Activated gamma-delta T cell (primary cell): ENCODE measurements around the gene PCDHGC5.

Experiments used
- DNase-seq: peaks from one replicate; lab custom pipeline; 2025; lab: John Stamatoyannopoulos, UW

PCDHGC5 gene

DNA sequence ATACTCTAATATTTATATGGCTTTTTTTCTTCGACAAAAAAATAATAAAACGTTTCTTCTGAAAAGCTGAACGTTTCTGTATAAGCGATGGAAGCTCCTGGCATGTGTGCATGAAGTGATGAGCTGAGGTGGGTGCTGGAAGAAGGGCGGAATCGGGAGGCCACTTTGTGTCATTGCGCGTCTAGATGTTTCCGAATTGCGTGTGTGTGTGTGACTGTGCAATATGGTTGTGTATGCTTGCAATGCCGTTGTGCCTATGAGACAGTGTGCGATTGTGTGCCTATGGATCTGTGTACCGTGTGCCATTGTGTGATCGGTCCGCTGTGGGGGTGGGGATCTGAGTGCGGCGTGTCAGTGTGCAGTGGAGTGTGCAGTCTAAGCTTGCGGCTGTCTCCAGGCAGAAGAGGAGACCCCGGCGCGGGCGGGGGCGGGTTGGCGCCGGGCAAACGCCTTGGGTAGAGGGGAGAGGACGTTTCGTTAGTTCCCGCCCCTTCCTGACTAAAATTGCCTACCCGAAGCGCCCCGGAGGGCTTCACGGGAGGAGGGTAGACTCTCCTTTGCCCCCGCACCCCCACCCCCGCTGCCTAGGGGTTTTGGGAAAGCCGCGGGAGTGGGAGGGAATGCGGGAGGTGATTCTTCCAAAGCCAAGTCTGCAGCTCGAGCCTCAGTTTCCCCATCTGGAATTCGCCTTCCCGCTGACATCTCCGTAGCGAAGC lies 24.2 kb downstream of the PCDHGC5 start:
- DNase-seq = no peak

- DNase-seq = peak; percentile 20
Measured at GRCh38 chr5:141513627-141514329, 24.9 kb downstream of the PCDHGC5 start.

- no peak for DNase-seq
Measured at GRCh38 chr5:141514330-141515133, 25.7 kb downstream of the PCDHGC5 start.

- DNase-seq = no peak
Measured at GRCh38 chr5:141515141-141515540, 26.3 kb downstream of the PCDHGC5 start.

GRCh38 chr5:141515946-141516671 lies 27.2 kb downstream of the PCDHGC5 start:
- DNase-seq = no peak

- no peak for DNase-seq
Measured at GRCh38 chr5:141516672-141517025, 27.8 kb downstream of the PCDHGC5 start.

DNA sequence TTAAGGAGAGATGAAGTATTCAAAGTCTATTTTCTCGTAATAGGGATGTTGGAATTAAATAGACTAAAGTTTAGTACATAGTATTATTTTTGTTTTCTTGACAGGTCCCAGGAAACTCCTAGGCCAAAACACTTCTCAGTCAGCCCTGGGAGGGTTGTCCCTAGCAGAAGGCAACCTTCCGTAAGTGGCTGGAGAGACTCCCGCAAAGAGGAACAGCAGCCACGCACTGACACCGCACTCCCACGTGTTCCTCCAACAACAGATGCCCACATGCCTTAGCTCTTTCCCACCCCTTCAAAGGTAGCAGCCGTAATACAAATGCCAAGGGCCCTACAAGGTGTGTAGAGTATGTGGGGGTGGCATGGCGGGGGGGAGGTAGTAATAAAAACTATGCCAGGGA lies 28.4 kb downstream of the PCDHGC5 start:
- no peak for DNase-seq

DNA sequence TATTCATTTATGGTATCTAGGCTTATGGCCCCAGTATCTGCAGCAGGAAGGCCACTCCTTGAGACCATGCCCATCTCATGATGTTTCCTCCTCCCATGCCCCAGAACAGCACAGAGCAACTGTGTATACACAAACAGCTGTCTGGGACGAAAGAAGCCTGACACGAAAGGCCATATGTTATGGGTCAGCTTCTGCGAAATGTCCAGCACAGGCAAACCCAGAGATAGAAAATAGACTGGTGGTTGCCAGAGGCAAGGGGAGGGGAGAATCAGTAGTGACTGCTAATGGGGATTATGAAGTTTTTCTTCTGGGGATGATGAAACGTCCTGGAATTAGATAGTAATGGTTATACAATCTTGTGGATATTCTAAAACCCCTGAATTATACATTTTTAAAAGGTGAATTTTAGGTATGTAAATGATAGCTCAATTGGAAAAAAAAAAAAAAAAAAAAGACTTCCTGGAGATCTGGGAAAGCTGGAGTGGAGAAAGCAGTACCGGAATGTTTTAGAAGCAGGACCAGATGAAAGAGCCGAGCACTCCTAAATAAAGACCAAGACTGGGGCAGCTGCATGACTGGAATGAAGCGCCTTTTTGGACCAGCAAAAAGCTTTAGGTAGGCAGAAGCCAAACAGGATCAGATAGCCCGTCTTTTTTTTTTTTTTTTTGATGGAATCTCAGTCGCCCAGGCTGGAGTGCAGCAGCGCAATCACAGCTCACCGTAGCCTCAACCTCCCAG lies 29.2 kb downstream of the PCDHGC5 start:
- no peak for DNase-seq

GRCh38 chr5:141518618-141519015 lies 29.7 kb downstream of the PCDHGC5 start:
- no peak for DNase-seq

DNA sequence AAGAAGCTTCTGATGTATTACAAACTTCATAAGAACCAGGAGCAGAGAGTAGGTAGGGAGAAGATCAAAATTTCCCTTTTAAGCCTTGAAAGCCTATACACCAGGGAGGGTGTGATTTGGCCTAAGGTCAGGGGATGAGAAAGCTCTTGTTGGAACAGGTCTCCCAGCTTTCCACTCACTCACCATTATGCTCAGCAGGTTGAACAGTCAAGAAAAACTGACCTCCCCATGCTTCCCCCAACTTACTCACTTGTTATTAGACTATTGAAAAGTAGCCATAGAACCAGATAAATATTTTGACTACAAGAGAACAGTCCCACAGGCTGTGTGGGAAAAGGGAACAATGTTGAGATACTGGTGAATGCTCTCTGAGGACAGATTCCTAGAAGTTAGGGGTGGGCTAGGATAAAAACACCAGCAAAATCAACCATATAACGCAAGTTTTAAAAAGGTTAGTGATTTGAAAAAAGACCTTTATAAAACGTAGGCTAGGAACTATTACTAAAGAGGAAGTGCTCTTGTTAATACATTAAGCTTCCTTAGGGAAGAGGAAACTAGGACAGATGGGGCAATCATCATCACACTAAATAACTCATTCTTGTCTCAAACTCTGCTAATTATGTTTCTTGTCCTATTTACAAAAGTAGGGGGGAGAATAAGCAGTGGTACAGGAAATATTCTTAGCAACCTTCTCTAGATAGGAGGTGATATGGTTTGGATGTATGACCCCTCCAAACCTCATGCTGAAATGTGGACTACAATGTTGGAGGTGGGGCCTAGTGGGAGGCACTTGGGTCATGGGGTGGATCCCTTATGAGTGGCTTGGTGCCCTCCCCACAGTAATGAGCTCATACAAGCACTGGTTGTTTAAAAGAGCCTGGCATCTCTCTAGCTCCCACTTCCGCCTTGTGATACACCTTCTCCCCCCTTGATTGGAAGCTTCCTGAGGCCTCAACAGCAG lies 31.0 kb downstream of the PCDHGC5 start:
- no peak for DNase-seq

- DNase-seq = no peak
Measured at GRCh38 chr5:141521244-141521781, 32.4 kb downstream of the PCDHGC5 start.

- no peak for DNase-seq
Measured at GRCh38 chr5:141522301-141522700, 33.4 kb downstream of the PCDHGC5 start.

DNA sequence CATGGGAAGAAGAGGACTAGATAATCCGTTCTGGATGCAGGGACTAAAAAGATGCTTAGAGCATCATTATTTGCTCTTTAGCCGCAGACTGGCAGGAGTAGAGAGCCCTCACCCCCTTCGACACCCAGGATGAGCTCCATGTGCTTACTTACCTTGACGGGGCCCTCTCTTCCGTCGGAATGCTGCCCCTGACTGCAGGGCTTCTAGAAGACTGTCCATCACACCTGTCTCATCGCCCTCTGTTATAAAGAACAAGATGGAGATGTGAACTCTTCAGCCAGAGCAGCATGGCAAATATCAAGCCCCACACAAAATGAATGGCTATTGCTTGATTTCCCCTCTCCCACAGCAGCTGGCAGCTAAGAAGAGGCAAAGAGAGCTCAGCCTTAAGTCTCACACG lies 35.1 kb downstream of the PCDHGC5 start:
- no peak for DNase-seq

- peak; percentile 15 for DNase-seq
Measured at GRCh38 chr5:141524604-141525597, 36.0 kb downstream of the PCDHGC5 start.

DNA sequence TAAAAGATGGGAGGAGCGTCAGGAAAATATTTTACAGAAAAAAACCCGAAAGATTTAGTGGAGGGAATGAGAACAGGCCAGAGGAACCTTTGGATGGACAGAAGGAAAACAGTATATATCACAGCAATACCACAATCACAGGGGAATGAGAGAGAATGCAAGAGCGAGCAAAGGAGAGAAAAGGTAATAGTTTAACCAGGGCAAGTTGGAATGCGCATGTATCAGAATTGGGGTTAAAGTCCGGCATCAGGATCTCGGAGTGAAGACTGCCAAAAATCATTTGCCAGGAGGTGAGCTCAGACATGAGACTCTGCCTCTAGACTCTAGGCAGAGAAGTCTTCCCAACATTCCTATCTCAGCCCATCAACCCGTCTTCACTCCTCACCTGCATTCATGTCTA lies 36.8 kb downstream of the PCDHGC5 start:
- no peak for DNase-seq

GRCh38 chr5:141527426-141527825 lies 38.5 kb downstream of the PCDHGC5 start:
- DNase-seq = no peak

DNA sequence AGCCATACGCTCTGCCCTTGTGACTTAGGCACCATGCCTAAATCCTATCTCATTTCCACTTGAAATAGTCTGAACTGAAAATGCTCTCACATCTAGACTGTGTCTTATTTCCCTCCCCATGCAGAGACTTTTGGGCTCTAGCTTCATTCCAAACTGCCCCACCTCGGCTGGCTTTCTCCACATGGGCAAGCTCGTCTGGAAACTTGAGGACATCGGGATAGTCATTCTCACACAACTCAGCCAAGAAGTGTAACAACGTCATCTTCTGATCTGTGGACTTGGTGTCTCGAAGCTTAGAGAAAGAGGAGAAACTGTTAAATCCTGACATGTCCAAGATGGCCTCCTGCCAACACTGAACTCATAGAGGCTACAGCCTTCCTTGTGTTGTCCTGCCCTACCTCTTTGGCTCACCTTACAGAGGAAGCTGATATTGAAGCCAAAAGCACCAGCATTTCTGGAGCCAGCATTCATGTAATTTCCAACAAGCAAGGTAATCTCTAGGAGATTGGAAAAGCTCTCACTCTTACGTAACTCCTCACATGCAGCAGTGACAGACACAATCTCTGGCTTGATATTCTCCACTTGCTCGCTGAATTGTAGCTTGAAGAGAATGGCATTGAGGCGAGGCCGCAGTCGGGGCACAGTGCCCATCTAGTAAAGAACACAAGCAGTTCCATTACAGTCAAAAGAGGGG lies 39.6 kb downstream of the PCDHGC5 start:
- no peak for DNase-seq

- DNase-seq = no peak
Measured at GRCh38 chr5:141529002-141529401, 40.1 kb downstream of the PCDHGC5 start.
